Measurements from ENCODE around the gene SLCO4C1.
"Not testable (repeated sequence)": the region's sequence is repeated elsewhere in the genome, so short reads cannot be mapped to it uniquely, and the experiment has no call there.

Gene SLCO4C1, protein sequence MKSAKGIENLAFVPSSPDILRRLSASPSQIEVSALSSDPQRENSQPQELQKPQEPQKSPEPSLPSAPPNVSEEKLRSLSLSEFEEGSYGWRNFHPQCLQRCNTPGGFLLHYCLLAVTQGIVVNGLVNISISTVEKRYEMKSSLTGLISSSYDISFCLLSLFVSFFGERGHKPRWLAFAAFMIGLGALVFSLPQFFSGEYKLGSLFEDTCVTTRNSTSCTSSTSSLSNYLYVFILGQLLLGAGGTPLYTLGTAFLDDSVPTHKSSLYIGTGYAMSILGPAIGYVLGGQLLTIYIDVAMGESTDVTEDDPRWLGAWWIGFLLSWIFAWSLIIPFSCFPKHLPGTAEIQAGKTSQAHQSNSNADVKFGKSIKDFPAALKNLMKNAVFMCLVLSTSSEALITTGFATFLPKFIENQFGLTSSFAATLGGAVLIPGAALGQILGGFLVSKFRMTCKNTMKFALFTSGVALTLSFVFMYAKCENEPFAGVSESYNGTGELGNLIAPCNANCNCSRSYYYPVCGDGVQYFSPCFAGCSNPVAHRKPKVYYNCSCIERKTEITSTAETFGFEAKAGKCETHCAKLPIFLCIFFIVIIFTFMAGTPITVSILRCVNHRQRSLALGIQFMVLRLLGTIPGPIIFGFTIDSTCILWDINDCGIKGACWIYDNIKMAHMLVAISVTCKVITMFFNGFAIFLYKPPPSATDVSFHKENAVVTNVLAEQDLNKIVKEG

DNA sequence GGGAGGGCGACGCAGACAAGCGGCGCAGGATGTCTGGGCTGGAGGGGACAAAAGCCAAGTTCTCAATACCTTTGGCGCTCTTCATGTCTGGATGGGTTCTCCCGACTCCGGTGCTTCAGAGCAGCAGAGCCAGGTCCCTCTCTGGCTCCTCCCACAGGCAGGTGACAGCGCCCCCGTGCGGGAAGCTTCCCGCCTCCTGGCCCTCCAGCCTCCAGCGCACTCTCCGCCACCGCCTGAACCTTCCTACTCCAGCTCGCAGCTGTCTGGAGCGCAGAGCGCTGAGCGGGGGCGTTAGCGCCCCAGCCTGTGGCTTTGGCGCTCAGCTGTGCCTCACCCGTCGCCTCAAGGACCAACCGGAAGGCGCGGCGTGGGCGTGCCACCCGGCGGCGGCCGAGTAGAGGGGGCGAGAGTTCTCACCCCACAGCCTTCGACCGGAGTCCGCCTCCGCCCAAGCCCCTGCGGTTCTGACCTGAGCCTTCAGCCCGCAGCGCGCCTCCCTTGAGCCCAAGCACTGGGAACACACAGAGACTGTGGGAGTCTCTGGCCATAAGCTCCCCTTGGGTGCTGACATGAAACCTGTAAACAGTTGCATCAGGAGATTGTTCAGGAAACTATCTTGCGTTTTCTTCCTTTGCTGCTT lies at the start of gene SLCO4C1:
SLCO4C1 (minus strand) TSS at position 107 of the 640 bp plus-strand sequence; CDS start at position 85, 22 bp downstream.
- DNase-seq (ENCODE audit: low spot score): no peak
- TF ChIP-seq, protein P1, sequence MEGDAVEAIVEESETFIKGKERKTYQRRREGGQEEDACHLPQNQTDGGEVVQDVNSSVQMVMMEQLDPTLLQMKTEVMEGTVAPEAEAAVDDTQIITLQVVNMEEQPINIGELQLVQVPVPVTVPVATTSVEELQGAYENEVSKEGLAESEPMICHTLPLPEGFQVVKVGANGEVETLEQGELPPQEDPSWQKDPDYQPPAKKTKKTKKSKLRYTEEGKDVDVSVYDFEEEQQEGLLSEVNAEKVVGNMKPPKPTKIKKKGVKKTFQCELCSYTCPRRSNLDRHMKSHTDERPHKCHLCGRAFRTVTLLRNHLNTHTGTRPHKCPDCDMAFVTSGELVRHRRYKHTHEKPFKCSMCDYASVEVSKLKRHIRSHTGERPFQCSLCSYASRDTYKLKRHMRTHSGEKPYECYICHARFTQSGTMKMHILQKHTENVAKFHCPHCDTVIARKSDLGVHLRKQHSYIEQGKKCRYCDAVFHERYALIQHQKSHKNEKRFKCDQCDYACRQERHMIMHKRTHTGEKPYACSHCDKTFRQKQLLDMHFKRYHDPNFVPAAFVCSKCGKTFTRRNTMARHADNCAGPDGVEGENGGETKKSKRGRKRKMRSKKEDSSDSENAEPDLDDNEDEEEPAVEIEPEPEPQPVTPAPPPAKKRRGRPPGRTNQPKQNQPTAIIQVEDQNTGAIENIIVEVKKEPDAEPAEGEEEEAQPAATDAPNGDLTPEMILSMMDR (IDR thresholded peaks at IDR 0.05; ENCODE audit: poor library complexity, severe bottlenecking): peak; percentile 43
- Histone ChIP-seq H3K9me3 (ENCODE audit: severe bottlenecking) (no peaks in the 10 kb centered on the region), H3K4me1 (ENCODE audit: insufficient read depth, poor library complexity, severe bottlenecking) (no peaks in the 10 kb centered on the region), H3K36me3 (ENCODE audit: low read depth) (no peaks in the 10 kb centered on the region), H3K27me3 (ENCODE audit: insufficient read depth, poor library complexity, severe bottlenecking) (peaks cover 15% of the 10 kb centered on the region), H3K27ac (ENCODE audit: poor library complexity, severe bottlenecking) (no peak within 1 kb of the TSS), H3K4me3 (ENCODE audit: severe bottlenecking) (peak within 1 kb of the TSS; percentile 11)
- peak; percentile 77 for ATAC-seq (ENCODE audit: low read depth)

DNA sequence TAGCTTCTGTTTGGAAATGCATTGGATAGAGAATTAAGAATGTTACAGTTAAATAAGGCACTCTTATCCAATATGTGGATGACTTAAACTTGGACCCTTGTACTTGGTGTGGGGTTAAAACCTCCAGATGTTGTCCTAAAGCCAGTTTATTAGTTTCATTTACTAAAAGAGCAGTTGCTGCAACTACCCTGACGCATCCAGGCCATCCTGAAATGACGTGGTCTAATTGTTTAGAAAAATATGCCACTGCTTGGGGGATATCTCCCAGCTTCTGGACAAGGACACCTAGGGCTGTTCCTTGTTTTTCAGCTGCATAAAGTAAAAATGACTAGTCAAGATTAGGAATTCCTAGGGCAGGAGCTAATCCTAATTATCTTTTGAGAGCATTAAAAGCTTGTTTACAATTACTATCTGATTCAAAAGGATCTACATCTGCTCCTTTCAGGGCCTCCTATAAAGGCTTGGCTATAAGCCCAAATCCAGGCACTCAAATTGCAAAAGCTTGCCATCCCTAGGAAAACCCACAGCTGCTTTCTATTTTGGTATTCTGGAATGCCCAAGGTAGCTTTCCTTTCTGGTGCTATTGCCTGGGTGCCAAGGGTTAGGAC lies 45.7 kb upstream of the SLCO4C1 start:
- Histone ChIP-seq H3K4me3 (ENCODE audit: severe bottlenecking) (no peak overlapping the region), H3K4me1 (ENCODE audit: insufficient read depth, poor library complexity, severe bottlenecking) (no peaks in the 10 kb centered on the region), H3K27me3 (ENCODE audit: insufficient read depth, poor library complexity, severe bottlenecking) (peaks cover 7% of the 10 kb centered on the region), H3K9me3 (ENCODE audit: severe bottlenecking) (no peaks in the 10 kb centered on the region), H3K27ac (ENCODE audit: poor library complexity, severe bottlenecking) (no peak overlapping the region), H3K36me3 (ENCODE audit: low read depth) (no peaks in the 10 kb centered on the region)
- TF ChIP-seq, protein P1 (IDR thresholded peaks at IDR 0.05; ENCODE audit: poor library complexity, severe bottlenecking): no peak
- DNase-seq (ENCODE audit: low spot score) (no peak), ATAC-seq (ENCODE audit: low read depth) (no peak)

DNA sequence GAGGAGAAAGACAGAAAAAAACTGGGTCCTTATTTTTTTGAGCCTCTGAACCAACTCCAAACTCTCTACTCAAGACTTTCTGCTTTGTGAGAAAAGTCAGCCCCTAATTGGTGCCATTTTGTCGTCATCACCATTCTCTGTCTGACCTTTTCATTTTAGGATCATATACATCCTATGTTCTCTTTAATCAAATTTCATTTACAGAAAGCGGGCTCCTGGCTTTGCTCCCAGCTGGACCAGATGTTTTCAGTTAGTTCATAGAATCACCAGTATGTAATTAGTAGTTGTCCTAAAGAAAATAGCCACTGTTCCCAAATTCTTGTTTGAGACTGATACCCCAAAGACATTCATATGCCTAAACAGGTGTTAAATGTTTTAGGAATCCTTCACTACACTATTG lies 28.6 kb upstream of the SLCO4C1 start:
- no peak overlapping the region for H3K27ac ChIP-seq (ENCODE audit: poor library complexity, severe bottlenecking)
- no peaks in the 10 kb centered on the region for H3K4me1 ChIP-seq (ENCODE audit: insufficient read depth, poor library complexity, severe bottlenecking)
- ATAC-seq (ENCODE audit: low read depth) (no peak), DNase-seq (ENCODE audit: low spot score) (no peak)
- no peaks in the 10 kb centered on the region for H3K36me3 ChIP-seq (ENCODE audit: low read depth)
- TF ChIP-seq, protein P1 (IDR thresholded peaks at IDR 0.05; ENCODE audit: poor library complexity, severe bottlenecking): no peak
- peaks cover 3% of the 10 kb centered on the region for H3K27me3 ChIP-seq (ENCODE audit: insufficient read depth, poor library complexity, severe bottlenecking)
- no peaks in the 10 kb centered on the region for H3K9me3 ChIP-seq (ENCODE audit: severe bottlenecking)
- H3K4me3 ChIP-seq (ENCODE audit: severe bottlenecking): no peak overlapping the region

DNA sequence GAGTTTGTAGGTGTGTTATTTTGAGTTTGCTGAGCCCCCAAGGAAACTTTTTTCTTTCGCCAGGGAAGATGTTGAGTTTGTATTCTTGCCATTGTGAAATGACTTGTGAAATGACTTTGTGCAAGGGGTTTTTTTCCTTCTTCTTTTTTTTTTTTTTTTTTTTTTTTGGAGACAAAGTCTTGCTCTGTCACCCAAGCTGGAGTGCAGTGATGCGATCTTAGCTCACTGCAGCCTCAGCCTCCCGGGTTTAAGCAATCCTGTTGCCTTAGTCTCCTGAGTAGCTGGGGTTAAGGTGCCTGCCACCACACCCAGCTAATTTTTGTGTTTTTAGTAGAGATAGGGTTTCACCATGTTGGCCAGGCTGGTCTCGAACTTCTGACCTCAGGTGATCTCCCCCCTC lies 22.7 kb upstream of the SLCO4C1 start:
- not testable (repeated sequence) for H3K4me1 ChIP-seq (ENCODE audit: insufficient read depth, poor library complexity, severe bottlenecking); ATAC-seq (ENCODE audit: low read depth); H3K27me3 ChIP-seq (ENCODE audit: insufficient read depth, poor library complexity, severe bottlenecking); H3K9me3 ChIP-seq (ENCODE audit: severe bottlenecking); DNase-seq (ENCODE audit: low spot score); H3K4me3 ChIP-seq (ENCODE audit: severe bottlenecking); H3K27ac ChIP-seq (ENCODE audit: poor library complexity, severe bottlenecking); H3K36me3 ChIP-seq (ENCODE audit: low read depth)

DNA sequence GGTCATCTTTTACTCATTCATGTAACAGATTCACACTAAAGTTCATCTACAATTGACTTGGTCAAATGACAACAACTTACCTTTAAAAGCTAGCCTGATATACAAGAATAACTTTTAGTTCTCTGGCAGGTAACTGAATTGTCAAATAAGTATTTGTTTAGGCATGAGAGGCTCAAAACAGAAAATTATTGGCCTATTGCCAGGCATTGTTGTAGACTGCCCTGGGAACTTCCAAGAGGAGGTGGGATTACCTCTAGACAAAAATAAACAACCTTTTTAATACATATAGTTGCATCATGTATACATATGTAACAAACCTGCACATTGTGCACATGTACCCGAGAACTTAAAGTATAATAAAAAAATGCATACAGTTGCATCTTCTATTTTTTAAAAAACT lies 18.2 kb upstream of the SLCO4C1 start:
- ATAC-seq (ENCODE audit: low read depth) (no peak), DNase-seq (ENCODE audit: low spot score) (no peak)
- Histone ChIP-seq H3K27me3 (ENCODE audit: insufficient read depth, poor library complexity, severe bottlenecking) (no peaks in the 10 kb centered on the region), H3K36me3 (ENCODE audit: low read depth) (no peaks in the 10 kb centered on the region), H3K4me3 (ENCODE audit: severe bottlenecking) (no peak overlapping the region), H3K4me1 (ENCODE audit: insufficient read depth, poor library complexity, severe bottlenecking) (no peaks in the 10 kb centered on the region), H3K27ac (ENCODE audit: poor library complexity, severe bottlenecking) (no peak overlapping the region), H3K9me3 (ENCODE audit: severe bottlenecking) (no peaks in the 10 kb centered on the region)
- TF ChIP-seq, protein P1 (IDR thresholded peaks at IDR 0.05; ENCODE audit: poor library complexity, severe bottlenecking): no peak

All from RWPE2 (cell line).